HL-60 (cell line): ENCODE results near the gene SMTNL1.

Source experiments
- DNase-seq, 2 experiments: peaks; one replicate each; pipeline ENCODE4 v3.0.0-alpha.2; 2010 to 2020; ENCODE audit warnings: low read depth in 1 of 2, low spot score in 1 of 2
- H3K27ac ChIP-seq: fragments of 250-450 bp; sonication (Bioruptor Pico); replicated peaks from 2 replicates; pipeline ENCODE4 v1.5.1; 2020; ENCODE audit warnings: mild to moderate bottlenecking, moderate library complexity
- H3K27me3 ChIP-seq: fragments of 250-450 bp; sonication (Bioruptor Pico); 2 replicates; pipeline ENCODE4 v1.5.1; 2021; ENCODE audit warnings: mild to moderate bottlenecking, moderate library complexity; ENCODE audit not compliant: insufficient read depth, poor library complexity, severe bottlenecking
- H3K4me3 ChIP-seq: replicated peaks from 2 replicates; pipeline ENCODE4 v1.5.1; 2011; ENCODE audit warnings: mild to moderate bottlenecking, control low read depth, low read length; ENCODE audit not compliant: insufficient read depth
- GABPA ChIP-seq: IDR thresholded peaks from 2 replicates; pipeline ENCODE4 v1.6.1; 2012; ENCODE audit warnings: low read depth
- SPI1 ChIP-seq: IDR thresholded peaks from 2 replicates; pipeline ENCODE4 v1.6.1; 2012; ENCODE audit warnings: low read depth, mild to moderate bottlenecking, borderline replicate concordance
- TF ChIP-seq, protein P1 (sequence below): IDR thresholded peaks from one replicate; pipeline ENCODE4 v1.5.1; 2011; ENCODE audit warnings: low read length, control low read depth, inconsistent platforms; ENCODE audit not compliant: insufficient read depth
- TF ChIP-seq, protein P2 (sequence below): IDR thresholded peaks from 2 replicates; pipeline ENCODE4 v1.6.1; 2012; ENCODE audit warnings: low read depth; ENCODE audit not compliant: insufficient replicate concordance

The SMTNL1 gene

DNA sequence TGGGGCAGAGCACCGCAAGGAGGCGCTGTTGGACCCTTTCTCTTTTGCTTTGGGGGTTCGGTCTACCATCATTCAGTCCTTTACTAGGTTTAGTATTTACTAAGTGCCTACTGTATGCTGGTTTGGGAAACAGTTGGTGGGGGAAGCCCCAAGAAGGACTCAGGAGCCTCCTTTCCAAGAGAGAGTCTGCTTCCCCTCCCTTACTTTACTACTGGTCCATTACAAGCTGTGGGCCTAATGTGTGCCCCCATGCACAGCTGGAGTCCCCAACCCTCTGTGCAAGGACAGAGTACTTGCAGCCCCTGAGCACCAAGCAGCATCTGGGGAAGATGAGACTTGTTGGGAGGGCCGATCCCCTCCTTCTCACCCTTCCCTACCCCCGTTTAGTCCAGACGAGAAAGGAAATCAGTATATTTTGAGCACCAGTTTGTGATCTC, 31.0 kb downstream of the SMTNL1 start:
- peak; percentile 56 to 78 for DNase-seq
- no peak overlapping the region for H3K27ac ChIP-seq
- TF ChIP-seq, protein P1, sequence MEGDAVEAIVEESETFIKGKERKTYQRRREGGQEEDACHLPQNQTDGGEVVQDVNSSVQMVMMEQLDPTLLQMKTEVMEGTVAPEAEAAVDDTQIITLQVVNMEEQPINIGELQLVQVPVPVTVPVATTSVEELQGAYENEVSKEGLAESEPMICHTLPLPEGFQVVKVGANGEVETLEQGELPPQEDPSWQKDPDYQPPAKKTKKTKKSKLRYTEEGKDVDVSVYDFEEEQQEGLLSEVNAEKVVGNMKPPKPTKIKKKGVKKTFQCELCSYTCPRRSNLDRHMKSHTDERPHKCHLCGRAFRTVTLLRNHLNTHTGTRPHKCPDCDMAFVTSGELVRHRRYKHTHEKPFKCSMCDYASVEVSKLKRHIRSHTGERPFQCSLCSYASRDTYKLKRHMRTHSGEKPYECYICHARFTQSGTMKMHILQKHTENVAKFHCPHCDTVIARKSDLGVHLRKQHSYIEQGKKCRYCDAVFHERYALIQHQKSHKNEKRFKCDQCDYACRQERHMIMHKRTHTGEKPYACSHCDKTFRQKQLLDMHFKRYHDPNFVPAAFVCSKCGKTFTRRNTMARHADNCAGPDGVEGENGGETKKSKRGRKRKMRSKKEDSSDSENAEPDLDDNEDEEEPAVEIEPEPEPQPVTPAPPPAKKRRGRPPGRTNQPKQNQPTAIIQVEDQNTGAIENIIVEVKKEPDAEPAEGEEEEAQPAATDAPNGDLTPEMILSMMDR: peak; percentile 98
- TF ChIP-seq, protein P2, sequence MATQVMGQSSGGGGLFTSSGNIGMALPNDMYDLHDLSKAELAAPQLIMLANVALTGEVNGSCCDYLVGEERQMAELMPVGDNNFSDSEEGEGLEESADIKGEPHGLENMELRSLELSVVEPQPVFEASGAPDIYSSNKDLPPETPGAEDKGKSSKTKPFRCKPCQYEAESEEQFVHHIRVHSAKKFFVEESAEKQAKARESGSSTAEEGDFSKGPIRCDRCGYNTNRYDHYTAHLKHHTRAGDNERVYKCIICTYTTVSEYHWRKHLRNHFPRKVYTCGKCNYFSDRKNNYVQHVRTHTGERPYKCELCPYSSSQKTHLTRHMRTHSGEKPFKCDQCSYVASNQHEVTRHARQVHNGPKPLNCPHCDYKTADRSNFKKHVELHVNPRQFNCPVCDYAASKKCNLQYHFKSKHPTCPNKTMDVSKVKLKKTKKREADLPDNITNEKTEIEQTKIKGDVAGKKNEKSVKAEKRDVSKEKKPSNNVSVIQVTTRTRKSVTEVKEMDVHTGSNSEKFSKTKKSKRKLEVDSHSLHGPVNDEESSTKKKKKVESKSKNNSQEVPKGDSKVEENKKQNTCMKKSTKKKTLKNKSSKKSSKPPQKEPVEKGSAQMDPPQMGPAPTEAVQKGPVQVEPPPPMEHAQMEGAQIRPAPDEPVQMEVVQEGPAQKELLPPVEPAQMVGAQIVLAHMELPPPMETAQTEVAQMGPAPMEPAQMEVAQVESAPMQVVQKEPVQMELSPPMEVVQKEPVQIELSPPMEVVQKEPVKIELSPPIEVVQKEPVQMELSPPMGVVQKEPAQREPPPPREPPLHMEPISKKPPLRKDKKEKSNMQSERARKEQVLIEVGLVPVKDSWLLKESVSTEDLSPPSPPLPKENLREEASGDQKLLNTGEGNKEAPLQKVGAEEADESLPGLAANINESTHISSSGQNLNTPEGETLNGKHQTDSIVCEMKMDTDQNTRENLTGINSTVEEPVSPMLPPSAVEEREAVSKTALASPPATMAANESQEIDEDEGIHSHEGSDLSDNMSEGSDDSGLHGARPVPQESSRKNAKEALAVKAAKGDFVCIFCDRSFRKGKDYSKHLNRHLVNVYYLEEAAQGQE: no peak

DNA sequence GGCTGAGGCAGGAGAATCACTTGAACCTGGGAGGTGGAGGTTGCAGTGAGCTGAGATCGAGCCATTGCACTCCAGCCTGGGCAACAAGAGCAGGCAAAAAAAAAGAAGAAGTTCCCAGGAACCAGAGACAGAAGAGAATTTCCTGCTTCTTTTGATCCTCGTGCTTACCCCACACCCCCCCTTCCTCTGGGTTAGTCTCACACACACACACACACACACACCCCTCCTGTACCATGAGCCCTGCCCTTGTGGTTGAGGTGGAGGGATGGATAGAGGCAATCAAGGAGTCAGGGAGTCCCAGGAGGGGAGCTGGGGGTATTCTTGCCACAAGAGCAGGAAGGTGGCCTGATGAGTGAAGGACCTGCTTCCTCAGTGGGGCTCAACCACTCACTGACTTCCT, 34.2 kb downstream of the SMTNL1 start:
- TF ChIP-seq GABPA (no peak), SPI1 (0 out of 2 replicates have a peak, but pooled peaks have one; percentile 29)
- TF ChIP-seq, protein P2: no peak
- no peak overlapping the region for H3K4me3 ChIP-seq

More for the DNA sequence above, 31.0 kb downstream of the SMTNL1 start:
- peak overlapping the region; percentile 90 for H3K4me3 ChIP-seq
- no peaks in the 10 kb centered on the region for H3K27me3 ChIP-seq

DNA sequence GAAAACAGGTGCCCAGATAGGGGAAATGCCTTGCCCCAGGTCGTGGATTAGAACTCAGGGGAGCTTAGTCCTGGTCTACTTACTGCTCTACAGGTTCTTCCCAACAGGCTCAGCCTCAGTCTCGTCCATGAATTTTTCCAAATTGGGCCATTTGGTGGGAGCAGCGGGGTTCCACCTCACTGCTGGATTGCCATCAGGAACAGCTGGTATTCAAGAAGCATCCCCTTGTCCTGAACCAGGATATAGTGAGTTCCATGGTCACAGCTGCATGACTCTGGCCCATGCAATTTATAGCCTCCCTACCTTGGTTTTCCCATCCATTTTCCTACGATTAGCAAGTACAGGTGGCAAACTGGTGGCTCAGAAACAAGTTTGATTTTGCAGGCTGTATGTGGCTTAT, 36.7 kb downstream of the SMTNL1 start:
- H3K4me3 ChIP-seq: no peak overlapping the region

More for the DNA sequence above, 34.2 kb downstream of the SMTNL1 start:
- no peaks in the 10 kb centered on the region for H3K27me3 ChIP-seq
- H3K27ac ChIP-seq: peak overlapping the region; percentile 10; the same call in 1 of the 2 replicates
- peak in 1 of 2 experiments; percentile 61 for DNase-seq

More for the DNA sequence above, 36.7 kb downstream of the SMTNL1 start:
- TF ChIP-seq, protein P2: no peak
- TF ChIP-seq, protein P1: no peak
- no peak for TF ChIP-seq SPI1
- H3K27ac ChIP-seq: no peak overlapping the region
- H3K27me3 ChIP-seq: no peaks in the 10 kb centered on the region
- DNase-seq: no peak
